ENCODE measurements around the gene ATP2C1. TPM values are rescaled to one million over a fixed set of nuclear protein-coding genes. Genes with fewer than 3 reads are reported as not detected.

The ATP2C1 gene
- total and polyA plus RNA-seq, 8 donors = 12.2 to 54.6 (median 23.6) TPM

GRCh38 chr3:131047582-131047981 is 153.7 kb downstream of the ATP2C1 start:
- Histone ChIP-seq H3K9me3 (no peaks in the 10 kb centered on the region), H3K27me3 (no peaks in the 10 kb centered on the region), H3K27ac (no peak overlapping the region), H3K36me3 (no peaks in the 10 kb centered on the region), H3K4me1 (no peaks in the 10 kb centered on the region), H3K4me3 (no peak overlapping the region)
- intact Hi-C loops (cut with DNase I) = no loop called here
- FAIRE-seq = no peak
- ATAC-seq = no peak
- DNase-seq = no peak
- 94% methylated on average over 2 of the region's 2 CpGs for WGBS, 2 donors
- TF ChIP-seq CTCF (IDR thresholded peaks at IDR 0.05) = no peak

- 79 to 85% methylated on average over 7 of the region's 7 CpGs for WGBS, 2 donors
- intact Hi-C loops (cut with DNase I) = no loop called here
- H3K27me3 ChIP-seq = no peaks in the 10 kb centered on the region
- DNase-seq (no peak), FAIRE-seq (no peak), ATAC-seq (no peak)
- no peak overlapping the region for H3K4me3 ChIP-seq
- H3K9me3 ChIP-seq = no peaks in the 10 kb centered on the region
- no peaks in the 10 kb centered on the region for H3K4me1 ChIP-seq
- no peak for TF ChIP-seq CTCF (IDR thresholded peaks at IDR 0.05)
- no peak overlapping the region for H3K27ac ChIP-seq
- H3K36me3 ChIP-seq = no peaks in the 10 kb centered on the region
Observed at GRCh38 chr3:131048030-131048429, 154.1 kb downstream of the ATP2C1 start.

GRCh38 chr3:131050001-131050400 is 156.1 kb downstream of the ATP2C1 start:
- DNase-seq (no peak), FAIRE-seq (no peak), ATAC-seq (no peak)
- Histone ChIP-seq H3K4me1 (no peaks in the 10 kb centered on the region), H3K36me3 (no peaks in the 10 kb centered on the region), H3K27ac (no peak overlapping the region), H3K4me3 (no peak overlapping the region), H3K9me3 (no peaks in the 10 kb centered on the region), H3K27me3 (no peaks in the 10 kb centered on the region)
- 52 to 55% methylated on average over 3 of the region's 3 CpGs for WGBS, 2 donors
- TF ChIP-seq CTCF (IDR thresholded peaks at IDR 0.05) = no peak
- intact Hi-C loops (cut with DNase I) = no loop called here

- no peak for TF ChIP-seq CTCF (IDR thresholded peaks at IDR 0.05)
- intact Hi-C loops (cut with DNase I) = no loop called here
- ATAC-seq = no peak
- Histone ChIP-seq H3K9me3 (no peaks in the 10 kb centered on the region), H3K4me3 (no peak overlapping the region), H3K36me3 (no peaks in the 10 kb centered on the region), H3K27ac (no peak overlapping the region), H3K4me1 (no peaks in the 10 kb centered on the region), H3K27me3 (no peaks in the 10 kb centered on the region)
- no peak for DNase-seq
- 63 to 64% methylated on average over 3 of the region's 3 CpGs for WGBS, 2 donors
- no peak for FAIRE-seq
Observed at GRCh38 chr3:131053043-131053859, 159.4 kb downstream of the ATP2C1 start.

Other genes starting within 250 kb of the ATP2C1 start
- gene PIK3R4, start 147.3 kb upstream of the ATP2C1 start, total RNA-seq = 10 to 100 TPM in 4 of 6 donors, 1 to 10 TPM in 2; 6.7 to 14.0 (median 10.6) TPM
- 10 to 100 TPM; 15.6 to 16.6 TPM for gene PIK3R4, start 147.3 kb upstream of the ATP2C1 start, polyA plus RNA-seq
- 1 to 10 TPM; 2.6 to 4.7 (median 3.2) TPM for gene ASTE1, start 132.7 kb downstream of the ATP2C1 start, total RNA-seq
- gene ASTE1, start 132.7 kb downstream of the ATP2C1 start, polyA plus RNA-seq = 1 to 10 TPM; 1.5 to 3.5 TPM
- 1 to 10 TPM; 2.4 to 7.2 (median 3.3) TPM for gene NEK11, start 132.8 kb downstream of the ATP2C1 start, total RNA-seq
- 1 to 10 TPM; 2.1 to 4.8 TPM for gene NEK11, start 132.8 kb downstream of the ATP2C1 start, polyA plus RNA-seq